ENCODE results near the gene NFKB1. TPM values are rescaled to one million over a fixed set of nuclear protein-coding genes. Genes with fewer than 3 reads are reported as not detected.

The NFKB1 gene
- total and polyA plus RNA-seq, 12 donors: 8.2 to 49.1 (median 33.9) TPM

DNA sequence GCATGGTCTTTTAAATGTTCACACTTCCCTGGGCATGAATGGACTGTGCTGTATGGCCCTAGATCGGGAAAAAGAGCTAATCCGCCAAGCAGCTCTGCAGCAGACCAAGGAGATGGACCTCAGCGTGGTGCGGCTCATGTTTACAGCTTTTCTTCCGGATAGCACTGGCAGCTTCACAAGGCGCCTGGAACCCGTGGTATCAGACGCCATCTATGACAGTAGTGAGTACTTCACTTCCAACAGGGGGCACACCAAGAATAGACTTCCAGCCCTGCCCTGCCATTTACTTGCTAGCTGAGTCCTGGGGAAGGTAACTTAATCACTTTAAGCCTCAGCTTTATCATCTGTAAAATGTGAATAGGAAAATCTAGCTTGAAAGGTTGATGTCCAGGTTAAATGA lies 77.7 kb downstream of the NFKB1 start:
- Histone ChIP-seq H3K9me3 (replicated peaks in 1 of 3) (no peaks in the 10 kb centered on the region), H3K4me3 (no peak overlapping the region), H3K27me3 (no peaks in the 10 kb centered on the region), H3K4me1 (replicated peaks in 1 of 2) (peaks cover 0 to 18% of the 10 kb centered on the region in 2 donors), H3K27ac (no peak overlapping the region), H3K36me3 (replicated peaks in 1 of 2) (peaks cover 0 to 56% of the 10 kb centered on the region in 2 donors)
- intact Hi-C loops (cut with DNase I): no loop called here
- 78 to 90% (median 88%) methylated on average over 6 to 8 of the region's 8 CpGs for WGBS, 4 donors
- no peak for DNase-seq
- TF ChIP-seq, protein P1, sequence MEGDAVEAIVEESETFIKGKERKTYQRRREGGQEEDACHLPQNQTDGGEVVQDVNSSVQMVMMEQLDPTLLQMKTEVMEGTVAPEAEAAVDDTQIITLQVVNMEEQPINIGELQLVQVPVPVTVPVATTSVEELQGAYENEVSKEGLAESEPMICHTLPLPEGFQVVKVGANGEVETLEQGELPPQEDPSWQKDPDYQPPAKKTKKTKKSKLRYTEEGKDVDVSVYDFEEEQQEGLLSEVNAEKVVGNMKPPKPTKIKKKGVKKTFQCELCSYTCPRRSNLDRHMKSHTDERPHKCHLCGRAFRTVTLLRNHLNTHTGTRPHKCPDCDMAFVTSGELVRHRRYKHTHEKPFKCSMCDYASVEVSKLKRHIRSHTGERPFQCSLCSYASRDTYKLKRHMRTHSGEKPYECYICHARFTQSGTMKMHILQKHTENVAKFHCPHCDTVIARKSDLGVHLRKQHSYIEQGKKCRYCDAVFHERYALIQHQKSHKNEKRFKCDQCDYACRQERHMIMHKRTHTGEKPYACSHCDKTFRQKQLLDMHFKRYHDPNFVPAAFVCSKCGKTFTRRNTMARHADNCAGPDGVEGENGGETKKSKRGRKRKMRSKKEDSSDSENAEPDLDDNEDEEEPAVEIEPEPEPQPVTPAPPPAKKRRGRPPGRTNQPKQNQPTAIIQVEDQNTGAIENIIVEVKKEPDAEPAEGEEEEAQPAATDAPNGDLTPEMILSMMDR (IDR thresholded peaks at IDR 0.05): no peak
- no peak for TF ChIP-seq POLR2A (IDR thresholded peaks at IDR 0.05)

DNA sequence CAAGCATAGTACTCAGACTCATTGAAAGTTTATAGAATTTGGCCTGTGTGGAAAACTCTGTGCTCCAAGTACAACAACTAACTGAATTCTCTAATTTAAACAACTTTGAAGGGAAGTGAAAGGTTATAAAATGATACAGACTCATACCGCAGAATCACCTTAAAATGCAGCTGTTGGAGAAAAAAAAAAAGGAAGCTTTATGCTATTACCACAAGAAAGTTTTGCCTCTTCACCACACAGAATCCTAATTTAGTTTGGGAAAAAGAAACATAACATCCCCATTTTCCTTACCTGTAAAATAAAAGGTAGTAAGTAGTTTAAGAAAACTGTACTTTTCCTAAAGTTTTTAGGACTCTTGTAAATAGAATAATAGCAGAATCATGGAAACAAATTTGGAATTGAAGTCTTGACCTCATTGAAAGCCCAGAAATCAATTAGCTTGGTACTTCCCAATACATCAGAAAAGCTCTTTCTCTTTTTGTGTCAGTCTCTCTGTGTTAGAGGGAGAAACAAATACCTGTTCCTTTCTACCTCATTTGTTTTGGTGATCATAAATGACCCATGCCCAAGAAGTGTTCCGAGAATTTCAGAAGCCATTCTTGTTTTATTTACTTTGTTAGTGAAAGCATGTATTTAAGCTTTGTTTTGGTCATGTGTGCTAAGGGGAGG lies 78.8 kb downstream of the NFKB1 start:
- TF ChIP-seq POLR2A (IDR thresholded peaks at IDR 0.05): no peak
- TF ChIP-seq, protein P1 (IDR thresholded peaks at IDR 0.05): no peak
- Histone ChIP-seq H3K9me3 (replicated peaks in 1 of 3) (no peaks in the 10 kb centered on the region), H3K36me3 (replicated peaks in 1 of 2) (peaks cover 0 to 64% of the 10 kb centered on the region in 2 donors), H3K4me3 (no peak overlapping the region), H3K4me1 (replicated peaks in 1 of 2) (peaks cover 0 to 10% of the 10 kb centered on the region in 2 donors), H3K27me3 (no peaks in the 10 kb centered on the region), H3K27ac (no peak overlapping the region)
- intact Hi-C loops (cut with DNase I): no loop called here
- 93 to 97% (median 94%) methylated on average over 2 of the region's 2 CpGs for WGBS, 4 donors
- no peak for DNase-seq

DNA sequence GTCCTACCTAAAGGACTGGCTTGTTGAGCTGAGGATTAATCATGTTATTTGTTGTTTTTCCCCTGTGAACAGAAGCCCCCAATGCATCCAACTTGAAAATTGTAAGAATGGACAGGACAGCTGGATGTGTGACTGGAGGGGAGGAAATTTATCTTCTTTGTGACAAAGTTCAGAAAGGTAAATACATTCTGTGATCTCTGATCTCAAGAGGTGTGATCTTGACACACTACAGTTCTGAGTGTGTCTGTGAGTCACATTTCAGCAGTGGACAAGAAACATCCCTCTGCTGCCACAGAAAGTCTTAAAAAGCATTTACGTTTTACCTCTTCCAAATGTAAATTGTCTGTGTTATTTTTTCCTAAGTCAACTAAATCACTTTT lies 79.3 kb downstream of the NFKB1 start:
- Histone ChIP-seq H3K9me3 (replicated peaks in 1 of 3) (no peaks in the 10 kb centered on the region), H3K4me3 (no peak overlapping the region), H3K4me1 (replicated peaks in 1 of 2) (peaks cover 0 to 6% of the 10 kb centered on the region in 2 donors), H3K27ac (no peak overlapping the region), H3K27me3 (no peaks in the 10 kb centered on the region), H3K36me3 (replicated peaks in 1 of 2) (peaks cover 0 to 64% of the 10 kb centered on the region in 2 donors)
- intact Hi-C loops (cut with DNase I): no loop called here
- 88 to 91% (median 88%) methylated on average over 1 of the region's 1 CpG for WGBS, 4 donors
- DNase-seq: no peak
- TF ChIP-seq, protein P1 (IDR thresholded peaks at IDR 0.05): no peak
- no peak for TF ChIP-seq POLR2A (IDR thresholded peaks at IDR 0.05)

DNA sequence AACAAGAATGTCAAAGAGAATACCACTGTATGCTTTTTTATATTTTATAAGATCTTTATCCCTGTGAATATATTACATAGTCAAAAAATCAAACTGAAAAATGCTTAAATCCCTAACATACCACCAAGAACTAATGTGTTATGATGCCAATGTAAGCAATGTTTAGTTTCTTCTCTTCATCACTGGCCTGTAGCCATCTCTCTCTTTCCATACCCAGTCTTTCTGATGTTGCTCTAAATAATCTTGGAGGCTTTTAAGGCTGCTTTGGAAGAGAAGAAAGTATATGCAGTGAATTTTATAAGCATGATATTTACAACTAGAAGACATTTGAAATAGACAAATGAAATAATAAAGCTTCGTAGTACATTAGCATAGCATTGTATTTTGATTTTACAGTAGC lies 82.9 kb downstream of the NFKB1 start:
- Histone ChIP-seq H3K4me1 (replicated peaks in 1 of 2) (no peaks in the 10 kb centered on the region), H3K27me3 (no peaks in the 10 kb centered on the region), H3K4me3 (no peak overlapping the region), H3K36me3 (replicated peaks in 1 of 2) (peaks cover 0 to 41% of the 10 kb centered on the region in 2 donors), H3K27ac (no peak overlapping the region), H3K9me3 (replicated peaks in 1 of 3) (no peaks in the 10 kb centered on the region)
- no peak for TF ChIP-seq POLR2A (IDR thresholded peaks at IDR 0.05)
- TF ChIP-seq, protein P1 (IDR thresholded peaks at IDR 0.05): no peak
- DNase-seq: no peak
- 92 to 98% (median 95%) methylated on average over 1 of the region's 1 CpG for WGBS, 4 donors
- intact Hi-C loops (cut with DNase I): no loop called here

Data from adrenal gland (tissue), 12 donors.